Vagina (tissue), 2 donors: Measurements from ENCODE around the gene LRCH2. TPM values are rescaled to one million over a fixed set of nuclear protein-coding genes. Genes with fewer than 3 reads are reported as not detected.
"Not testable (repeated sequence)": the region's sequence is repeated elsewhere in the genome, so short reads cannot be mapped to it uniquely, and the experiment has no call there.

Experiments used
- DNase-seq, 2 donors: peaks; one replicate each; pipeline ENCODE4 v3.0.0-alpha.2; 2017; ENCODE audit errors: extremely low spot score in 2 of 2
- H3K27ac ChIP-seq: fragments of 200-600 bp; sonication (generic); one replicate; pipeline ENCODE4 v1.5.1; 2019
- H3K27me3 ChIP-seq: fragments of 200-600 bp; sonication (generic); one replicate; pipeline ENCODE4 v1.5.1; 2019
- H3K36me3 ChIP-seq, 2 donors: fragments of 200-600 bp; sonication (generic); one replicate each; pipeline ENCODE4 v1.5.1; 2017 to 2019
- H3K4me1 ChIP-seq: fragments of 200-600 bp; sonication (generic); one replicate; pipeline ENCODE4 v1.5.1; 2019
- H3K4me3 ChIP-seq, 2 donors: fragments of 200-600 bp; sonication (generic); 1 replicate in 1 of 2; 2 replicates in 1 of 2; pipeline ENCODE4 v1.5.1; 2016 to 2019
- H3K9me3 ChIP-seq: fragments of 200-600 bp; sonication (generic); one replicate; pipeline ENCODE4 v1.5.1; 2019
- CTCF ChIP-seq, 3 experiments: fragments of 450-650 bp in 2 of 3; fragments of 200-600 bp in 1 of 3; sonication (generic) in 1 of 3; IDR thresholded peaks; one replicate each; pipeline ENCODE4 v1.5.1; 2017 to 2019; ENCODE audit warnings: antibody characterized with exemption in 3 of 3, mild to moderate bottlenecking in 2 of 3, moderate library complexity in 2 of 3
- POLR2A ChIP-seq, 2 donors: fragments of 450-650 bp; IDR thresholded peaks; one replicate each; pipeline ENCODE4 v1.6.1; 2017; ENCODE audit warnings: antibody characterized with exemption in 2 of 2, mild to moderate bottlenecking in 2 of 2, moderate library complexity in 2 of 2
- POLR2AphosphoS5 ChIP-seq, 2 donors: sonication (generic); formaldehyde crosslinking; IDR thresholded peaks; one replicate each; pipeline ENCODE4 v1.9.0; 2017; ENCODE audit warnings: antibody characterized with exemption in 2 of 2, mild to moderate bottlenecking in 2 of 2, low read depth in 1 of 2; ENCODE audit not compliant: insufficient read depth in 1 of 2
- intact Hi-C: fragments of 100-400 bp; cut with DNase I; formaldehyde crosslinking; loops from one replicate; pipeline ENCODE4 v1.15.1; 2023
- total RNA-seq: library from RNA; depleted of rRNA; stranded (reverse); fragments of >200 nt; gene quantifications from one replicate; pipeline ENCODE4 v1.2.3, GENCODE V29; 2016

LRCH2 gene
- total RNA-seq, 1 donor from 2014 or later: 10.1 TPM

DNA sequence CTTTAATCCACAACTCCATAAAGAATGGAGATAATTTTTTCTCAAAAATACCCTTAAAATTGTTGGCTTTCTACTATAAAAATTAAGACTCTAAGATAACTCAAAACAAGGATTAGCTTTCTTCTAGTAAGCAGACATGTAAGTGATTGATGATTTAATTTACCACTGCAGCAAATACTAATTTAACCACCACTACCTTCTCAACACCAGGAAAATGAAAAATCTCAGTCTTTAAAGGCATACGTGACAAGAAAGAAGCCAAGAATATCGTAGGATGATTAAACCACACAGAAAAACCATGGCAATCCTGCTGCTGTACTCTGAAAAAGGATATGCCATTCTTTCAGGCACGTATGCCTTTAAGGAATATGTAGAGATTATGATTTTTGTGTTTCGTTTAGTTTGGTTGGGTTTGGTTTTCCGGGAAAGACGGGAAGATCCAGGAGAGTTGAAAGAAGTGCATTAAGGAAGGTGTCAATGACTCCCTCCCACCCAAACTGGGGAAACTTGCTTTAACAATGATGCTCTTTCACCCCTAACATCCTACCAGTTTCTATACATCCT, 881 bp downstream of the LRCH2 start:
- Histone ChIP-seq H3K4me1 (no peaks in the 10 kb centered on the region), H3K36me3 (no peaks in the 10 kb centered on the region), H3K9me3 (no peaks in the 10 kb centered on the region), H3K27ac (peak overlapping the region; percentile 76), H3K27me3 (no peaks in the 10 kb centered on the region), H3K4me3 (peak overlapping the region; percentile 52 to 55)
- TF ChIP-seq CTCF (IDR thresholded peaks at IDR 0.05): no peak
- TF ChIP-seq POLR2AphosphoS5 (IDR thresholded peaks at IDR 0.05; ENCODE audit: insufficient read depth in 1 of 2, low read depth in 1 of 2): no peak
- TF ChIP-seq POLR2A (IDR thresholded peaks at IDR 0.05): no peak
- no peak for DNase-seq
- intact Hi-C loops: no loop called here

DNA sequence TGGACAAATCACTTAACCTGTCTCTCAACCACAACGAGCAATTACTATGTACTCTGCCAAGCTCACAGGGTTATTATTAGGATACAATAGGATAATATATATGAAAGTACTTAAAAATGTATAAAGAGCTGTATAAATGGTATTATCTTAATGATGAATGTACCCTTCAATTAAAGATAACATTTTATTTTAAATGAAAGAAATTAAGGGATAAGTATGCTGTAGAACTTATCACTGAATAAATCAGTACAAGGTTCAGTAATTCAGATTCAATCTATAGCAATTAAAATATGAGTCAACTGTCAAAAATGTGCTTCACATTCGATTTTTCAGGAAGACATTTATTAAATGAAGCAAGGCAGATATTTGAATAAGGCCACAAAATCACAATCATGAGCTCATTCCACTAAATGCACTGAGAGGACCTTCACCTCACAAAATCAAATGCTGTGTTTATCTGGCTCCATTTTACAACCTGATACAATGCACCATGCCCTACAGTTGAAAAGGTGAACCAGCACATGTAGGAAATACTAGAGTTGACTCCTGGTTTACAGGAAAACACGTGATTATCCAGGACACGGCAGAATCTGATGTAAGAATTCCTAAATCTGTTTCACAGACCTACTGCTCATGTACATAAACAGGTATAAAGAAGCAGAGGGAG, 4.4 kb downstream of the LRCH2 start:
- no peak for DNase-seq
- H3K4me3 ChIP-seq: no peak overlapping the region
- no peaks in the 10 kb centered on the region for H3K4me1 ChIP-seq
- TF ChIP-seq CTCF (IDR thresholded peaks at IDR 0.05) (no peak), POLR2A (IDR thresholded peaks at IDR 0.05) (no peak), POLR2AphosphoS5 (IDR thresholded peaks at IDR 0.05; ENCODE audit: insufficient read depth in 1 of 2, low read depth in 1 of 2) (no peak)
- no peaks in the 10 kb centered on the region for H3K9me3 ChIP-seq
- intact Hi-C loops: no loop called here
- H3K27ac ChIP-seq: no peak overlapping the region
- H3K36me3 ChIP-seq: no peaks in the 10 kb centered on the region
- no peaks in the 10 kb centered on the region for H3K27me3 ChIP-seq

- intact Hi-C loops: no loop called here
- Histone ChIP-seq H3K9me3 (no peaks in the 10 kb centered on the region), H3K27ac (no peak overlapping the region), H3K27me3 (no peaks in the 10 kb centered on the region), H3K36me3 (no peaks in the 10 kb centered on the region), H3K4me1 (no peaks in the 10 kb centered on the region), H3K4me3 (no peak overlapping the region)
- no peak for DNase-seq
- TF ChIP-seq POLR2A (IDR thresholded peaks at IDR 0.05) (no peak), POLR2AphosphoS5 (IDR thresholded peaks at IDR 0.05; ENCODE audit: insufficient read depth in 1 of 2, low read depth in 1 of 2) (no peak), CTCF (IDR thresholded peaks at IDR 0.05) (peak in 1 of 3 experiments; percentile 9)
Measured at GRCh38 chrX:115226929-115227328, 7.0 kb downstream of the LRCH2 start.

GRCh38 chrX:115217346-115217745, 16.6 kb downstream of the LRCH2 start:
- intact Hi-C loops, DNase-seq, H3K9me3 ChIP-seq, H3K27ac ChIP-seq, H3K36me3 ChIP-seq, H3K4me3 ChIP-seq, H3K27me3 ChIP-seq, H3K4me1 ChIP-seq: not testable (repeated sequence)

GRCh38 chrX:115214605-115215004, 19.3 kb downstream of the LRCH2 start:
- no peak for DNase-seq
- Histone ChIP-seq H3K27ac (no peak overlapping the region), H3K4me1 (no peaks in the 10 kb centered on the region), H3K9me3 (no peaks in the 10 kb centered on the region), H3K4me3 (no peak overlapping the region), H3K36me3 (no peaks in the 10 kb centered on the region), H3K27me3 (no peaks in the 10 kb centered on the region)
- no peak for TF ChIP-seq POLR2A (IDR thresholded peaks at IDR 0.05)
- no peak for TF ChIP-seq CTCF (IDR thresholded peaks at IDR 0.05)
- TF ChIP-seq POLR2AphosphoS5 (IDR thresholded peaks at IDR 0.05; ENCODE audit: insufficient read depth in 1 of 2, low read depth in 1 of 2): no peak
- intact Hi-C loops: no loop called here
